ENCODE results near the gene CROCC. TPM values are rescaled to one million over a fixed set of nuclear protein-coding genes. Genes with fewer than 3 reads are reported as not detected.
"Not testable (repeated sequence)": the region's sequence is repeated elsewhere in the genome, so short reads cannot be mapped to it uniquely, and the experiment has no call there.

CROCC gene
- total and polyA plus RNA-seq, 4 donors, result 10.5 to 68.7 (median 26.4) TPM

DNA sequence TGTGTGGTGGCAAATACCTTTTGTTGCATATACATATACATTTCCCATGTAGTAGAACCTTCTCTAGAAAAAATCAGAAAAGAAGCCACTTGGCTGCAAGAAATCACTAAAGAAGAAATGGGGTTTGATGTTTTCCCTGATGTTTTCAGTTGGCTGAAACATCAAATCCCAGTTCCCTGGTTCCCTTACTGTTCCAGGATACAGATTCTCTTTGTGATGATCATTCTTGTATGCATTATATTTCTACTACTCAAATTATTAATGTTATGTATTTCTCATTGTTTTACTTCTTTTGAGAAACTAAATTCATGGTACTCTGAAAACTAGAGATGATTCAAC, 18.3 kb upstream of the CROCC start:
- H3K4me1 ChIP-seq (ENCODE audit: control insufficient read depth in 1 of 2, insufficient read depth in 2 of 2, low read length in 2 of 2), result no peaks in the 10 kb centered on the region
- peak overlapping the region in 1 of 2 donors; percentile 97 for H3K27ac ChIP-seq (ENCODE audit: low read depth in 1 of 2, low read length in 2 of 2)
- ATAC-seq (ENCODE audit: low FRiP score) (no peak), DNase-seq (no peak)
- no peaks in the 10 kb centered on the region for H3K9me3 ChIP-seq (ENCODE audit: control insufficient read depth, low read length)
- no peaks in the 10 kb centered on the region for H3K36me3 ChIP-seq (ENCODE audit: control insufficient read depth in 1 of 2, insufficient read depth in 2 of 2, low read length in 1 of 2)
- H3K4me3 ChIP-seq (ENCODE audit: low read length in 2 of 2), result peak overlapping the region; percentile 47 to 54
- intact Hi-C loops (cut with DNase I), result no loop called here
- H3K27me3 ChIP-seq (ENCODE audit: control insufficient read depth in 1 of 2, insufficient read depth in 2 of 2, low read length in 1 of 2), result no peaks in the 10 kb centered on the region

DNA sequence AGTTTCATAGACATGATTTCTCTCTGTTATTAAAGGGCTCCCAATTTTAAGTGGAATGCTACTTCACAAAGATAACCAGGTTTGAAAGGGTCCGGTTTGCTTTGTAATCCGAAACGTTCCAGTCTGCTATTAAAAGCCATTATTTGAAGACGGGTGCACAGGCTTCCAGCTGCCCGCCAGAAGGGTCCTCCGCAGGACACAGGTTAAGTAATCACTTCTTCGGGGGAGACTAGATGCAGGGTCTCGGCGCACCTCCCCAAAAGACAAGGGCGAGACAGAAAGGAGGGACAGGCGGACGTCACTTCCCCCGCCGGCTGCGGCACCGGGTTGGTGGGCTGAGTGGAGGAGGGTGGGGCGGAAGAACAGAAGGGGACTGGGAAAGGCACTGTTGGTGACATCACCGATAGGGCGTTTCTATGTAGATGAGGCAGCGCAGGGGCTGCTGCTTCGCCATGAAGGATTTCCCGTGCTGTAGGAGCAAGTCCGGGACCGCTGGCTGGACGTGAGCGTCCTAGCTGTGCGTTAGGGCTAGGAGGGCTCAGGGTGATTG, 17.1 kb upstream of the CROCC start:
- ATAC-seq (ENCODE audit: low FRiP score) (peak; percentile 100), DNase-seq (peak; percentile 98 to 99)
- no peaks in the 10 kb centered on the region for H3K9me3 ChIP-seq (ENCODE audit: control insufficient read depth, low read length)
- WGBS, 2 donors, result 0% methylated on average over 27 of the region's 27 CpGs
- H3K27me3 ChIP-seq (ENCODE audit: control insufficient read depth in 1 of 2, insufficient read depth in 2 of 2, low read length in 1 of 2), result no peaks in the 10 kb centered on the region
- H3K36me3 ChIP-seq (ENCODE audit: control insufficient read depth in 1 of 2, insufficient read depth in 2 of 2, low read length in 1 of 2), result no peaks in the 10 kb centered on the region
- peak overlapping the region; percentile 54 to 77 for H3K4me3 ChIP-seq (ENCODE audit: low read length in 2 of 2)
- H3K27ac ChIP-seq (ENCODE audit: low read depth in 1 of 2, low read length in 2 of 2), result peak overlapping the region; percentile 97 to 98
- intact Hi-C loops (cut with DNase I), result no loop called here
- no peaks in the 10 kb centered on the region for H3K4me1 ChIP-seq (ENCODE audit: control insufficient read depth in 1 of 2, insufficient read depth in 2 of 2, low read length in 2 of 2)

DNA sequence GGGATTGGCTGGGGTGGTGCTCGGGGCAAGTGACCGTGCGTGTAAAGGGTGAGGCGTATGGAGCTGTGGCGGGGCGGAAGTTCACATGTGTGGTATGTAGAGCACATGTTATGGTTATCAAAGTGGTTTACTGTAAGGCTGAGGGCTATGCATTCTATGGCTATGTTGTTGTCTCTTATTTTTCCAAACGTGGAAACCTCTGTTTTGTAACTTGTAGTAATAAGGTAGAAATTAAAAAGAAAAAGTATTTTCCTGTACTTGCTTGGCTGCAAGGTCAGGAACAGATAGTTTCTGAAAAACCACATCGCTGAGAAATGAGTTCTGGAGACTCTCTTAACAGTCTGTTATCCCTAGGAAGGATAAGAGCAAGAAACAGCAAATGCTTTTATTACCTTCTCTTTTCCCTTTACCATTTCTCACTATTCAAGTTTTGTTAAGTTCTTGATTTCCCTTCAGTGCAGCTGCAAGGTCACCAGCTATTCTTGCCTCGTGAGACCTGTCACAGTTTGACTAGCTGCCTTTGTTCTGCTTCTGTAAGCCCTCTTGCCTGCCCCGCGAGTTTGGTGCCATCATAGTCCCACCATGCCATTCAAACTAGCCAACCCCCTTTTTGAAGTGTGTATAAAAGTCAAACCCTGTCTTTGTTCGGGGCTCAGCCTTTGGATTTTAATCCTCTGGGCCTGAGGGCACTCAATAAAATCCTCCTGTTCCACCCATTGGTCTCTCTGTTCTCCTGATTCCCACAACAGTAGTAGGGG, 16.4 kb upstream of the CROCC start:
- H3K4me1 ChIP-seq (ENCODE audit: control insufficient read depth in 1 of 2, insufficient read depth in 2 of 2, low read length in 2 of 2), result no peaks in the 10 kb centered on the region
- peak overlapping the region; percentile 35 to 98 for H3K27ac ChIP-seq (ENCODE audit: low read depth in 1 of 2, low read length in 2 of 2)
- no peaks in the 10 kb centered on the region for H3K36me3 ChIP-seq (ENCODE audit: control insufficient read depth in 1 of 2, insufficient read depth in 2 of 2, low read length in 1 of 2)
- WGBS, 2 donors, result 3 to 7% methylated on average over 12 of the region's 12 CpGs
- DNase-seq (no peak), ATAC-seq (ENCODE audit: low FRiP score) (peak; percentile 89)
- intact Hi-C loops (cut with DNase I), result no loop called here
- H3K4me3 ChIP-seq (ENCODE audit: low read length in 2 of 2), result no peak overlapping the region
- H3K9me3 ChIP-seq (ENCODE audit: control insufficient read depth, low read length), result no peaks in the 10 kb centered on the region
- H3K27me3 ChIP-seq (ENCODE audit: control insufficient read depth in 1 of 2, insufficient read depth in 2 of 2, low read length in 1 of 2), result no peaks in the 10 kb centered on the region

DNA sequence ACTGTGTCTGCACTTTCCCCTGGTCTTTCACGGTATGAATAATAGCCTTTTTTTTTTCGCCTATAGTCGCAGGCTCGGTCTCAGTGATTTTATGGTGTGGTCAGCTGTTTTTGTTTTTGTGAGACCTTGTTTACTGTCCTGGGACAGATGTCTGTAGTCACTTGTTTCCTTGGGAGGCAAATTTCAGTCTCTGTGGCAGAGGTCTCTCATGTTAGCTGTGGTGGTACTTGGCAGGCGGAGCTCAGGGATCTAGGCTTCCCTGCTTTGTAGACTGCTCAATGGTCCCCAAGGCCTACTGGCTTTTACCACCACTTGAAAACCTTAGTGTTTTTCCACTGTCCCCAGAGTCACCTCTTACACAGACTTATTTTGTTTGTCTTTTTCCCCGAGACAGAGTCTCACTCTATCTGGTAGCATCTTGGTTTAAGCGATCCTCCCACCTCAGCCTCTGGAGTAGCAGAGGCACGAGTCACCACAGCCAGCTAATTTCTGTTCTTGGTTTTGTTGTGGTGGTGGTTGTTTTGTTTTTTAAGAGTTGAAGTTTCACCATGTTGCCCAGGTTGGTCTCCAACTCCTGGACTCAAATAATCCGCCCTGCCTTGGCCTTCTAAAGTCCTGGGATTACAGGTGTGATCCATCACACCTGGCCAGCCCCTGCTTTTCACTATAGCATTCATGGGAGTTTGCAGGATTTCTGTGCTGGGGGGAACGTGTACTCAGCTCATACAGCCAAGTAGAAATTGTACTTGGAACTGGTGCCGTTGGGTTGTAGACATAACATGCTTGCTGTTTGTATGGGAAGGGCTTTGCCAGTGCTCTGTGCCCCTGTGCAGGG, 15.6 kb upstream of the CROCC start:
- DNase-seq (no peak), ATAC-seq (ENCODE audit: low FRiP score) (no peak)
- no peaks in the 10 kb centered on the region for H3K4me1 ChIP-seq (ENCODE audit: control insufficient read depth in 1 of 2, insufficient read depth in 2 of 2, low read length in 2 of 2)
- intact Hi-C loops (cut with DNase I), result no loop called here
- H3K27ac ChIP-seq (ENCODE audit: low read depth in 1 of 2, low read length in 2 of 2), result peak overlapping the region in 1 of 2 donors; percentile 7
- H3K9me3 ChIP-seq (ENCODE audit: control insufficient read depth, low read length), result no peaks in the 10 kb centered on the region
- no peaks in the 10 kb centered on the region for H3K27me3 ChIP-seq (ENCODE audit: control insufficient read depth in 1 of 2, insufficient read depth in 2 of 2, low read length in 1 of 2)
- no peak overlapping the region for H3K4me3 ChIP-seq (ENCODE audit: low read length in 2 of 2)
- WGBS, 2 donors, result 75 to 83% methylated on average over 11 of the region's 11 CpGs
- H3K36me3 ChIP-seq (ENCODE audit: control insufficient read depth in 1 of 2, insufficient read depth in 2 of 2, low read length in 1 of 2), result no peaks in the 10 kb centered on the region

- 90 to 92% methylated on average over 4 of the region's 4 CpGs for WGBS, 2 donors
- no peaks in the 10 kb centered on the region for H3K9me3 ChIP-seq (ENCODE audit: control insufficient read depth, low read length)
- no peaks in the 10 kb centered on the region for H3K36me3 ChIP-seq (ENCODE audit: control insufficient read depth in 1 of 2, insufficient read depth in 2 of 2, low read length in 1 of 2)
- H3K4me3 ChIP-seq (ENCODE audit: low read length in 2 of 2), result no peak overlapping the region
- ATAC-seq (ENCODE audit: low FRiP score) (no peak), DNase-seq (no peak)
- intact Hi-C loops (cut with DNase I), result no loop called here
- H3K27me3 ChIP-seq (ENCODE audit: control insufficient read depth in 1 of 2, insufficient read depth in 2 of 2, low read length in 1 of 2), result no peaks in the 10 kb centered on the region
- no peak overlapping the region for H3K27ac ChIP-seq (ENCODE audit: low read depth in 1 of 2, low read length in 2 of 2)
- no peaks in the 10 kb centered on the region for H3K4me1 ChIP-seq (ENCODE audit: control insufficient read depth in 1 of 2, insufficient read depth in 2 of 2, low read length in 2 of 2)
These were observed 14.9 kb upstream of the CROCC start for GRCh38 chr1:16906873-16907272.

DNA sequence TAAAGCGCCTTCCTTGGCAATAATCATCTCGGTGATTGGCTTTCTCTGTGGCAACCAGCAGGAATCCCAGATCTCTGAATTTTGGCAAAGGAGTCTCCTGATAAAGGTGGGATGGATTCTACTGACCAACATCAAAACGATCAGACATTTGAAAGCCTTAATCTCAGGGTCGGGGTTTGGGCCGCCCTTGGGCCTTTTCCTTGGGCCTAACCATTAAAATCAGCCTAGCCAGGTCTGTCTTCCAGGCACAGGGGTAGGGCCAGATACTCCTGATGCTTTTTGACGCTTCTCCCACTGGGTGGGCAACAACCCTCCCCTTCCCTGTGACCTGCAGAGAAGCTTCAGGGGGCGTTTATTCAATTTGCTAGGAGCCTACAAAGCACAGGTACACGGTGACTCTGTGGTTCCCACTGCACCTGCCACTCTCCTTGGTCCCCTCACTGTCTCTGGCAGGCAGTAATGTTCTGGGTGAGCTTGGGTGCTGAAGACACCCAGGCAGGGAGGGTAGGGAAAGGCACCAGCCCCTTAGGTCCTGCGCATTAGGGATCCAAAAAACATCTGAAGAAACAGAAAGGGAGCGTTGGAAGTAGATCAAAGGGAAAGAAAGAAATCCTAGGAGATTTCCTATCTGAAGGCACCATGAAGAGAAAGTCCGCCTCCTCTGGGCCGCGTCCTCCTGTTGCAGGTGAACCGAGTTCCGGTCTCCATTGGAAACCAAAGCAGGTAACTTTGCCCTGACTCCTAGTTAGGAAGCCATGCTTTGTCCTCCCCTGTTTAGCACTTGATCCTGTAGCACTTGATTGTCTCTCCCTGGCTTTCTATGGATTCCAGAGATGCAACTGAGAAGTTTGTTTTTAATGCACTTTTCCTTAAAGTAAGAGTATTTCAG, 13.6 kb upstream of the CROCC start:
- H3K4me1 ChIP-seq (ENCODE audit: control insufficient read depth in 1 of 2, insufficient read depth in 2 of 2, low read length in 2 of 2), result no peaks in the 10 kb centered on the region
- H3K9me3 ChIP-seq (ENCODE audit: control insufficient read depth, low read length), result no peaks in the 10 kb centered on the region
- no peaks in the 10 kb centered on the region for H3K27me3 ChIP-seq (ENCODE audit: control insufficient read depth in 1 of 2, insufficient read depth in 2 of 2, low read length in 1 of 2)
- no peak overlapping the region for H3K4me3 ChIP-seq (ENCODE audit: low read length in 2 of 2)
- DNase-seq (no peak), ATAC-seq (ENCODE audit: low FRiP score) (no peak)
- intact Hi-C loops (cut with DNase I), result no loop called here
- H3K36me3 ChIP-seq (ENCODE audit: control insufficient read depth in 1 of 2, insufficient read depth in 2 of 2, low read length in 1 of 2), result no peaks in the 10 kb centered on the region
- 85 to 86% methylated on average over 15 of the region's 15 CpGs for WGBS, 2 donors
- H3K27ac ChIP-seq (ENCODE audit: low read depth in 1 of 2, low read length in 2 of 2), result no peak overlapping the region

- peak in 1 of 2 donors; percentile 55 for DNase-seq
These were observed 9.6 kb upstream of the CROCC start for GRCh38 chr1:16911851-16912721.

DNA sequence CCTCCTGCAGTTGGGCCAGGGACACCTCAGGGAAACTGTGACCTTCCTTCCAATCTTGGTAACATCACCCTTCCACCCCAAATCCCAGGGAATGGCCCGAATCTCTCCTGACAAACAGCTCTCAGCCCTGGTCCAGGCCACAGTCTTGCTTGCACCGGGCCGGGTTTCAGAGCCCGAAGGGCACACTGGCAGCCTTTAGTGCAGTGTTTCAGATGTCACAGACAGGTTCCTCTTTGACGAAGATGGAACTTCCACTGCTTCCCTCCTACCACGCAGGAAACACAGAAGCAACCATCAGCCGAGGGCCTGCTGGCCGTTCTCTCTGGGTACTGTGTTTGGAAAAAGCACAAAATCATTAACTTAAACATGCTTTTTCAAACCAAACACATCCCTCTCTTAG, 9.0 kb upstream of the CROCC start:
- H3K36me3 ChIP-seq (ENCODE audit: control insufficient read depth in 1 of 2, insufficient read depth in 2 of 2, low read length in 1 of 2); H3K4me3 ChIP-seq (ENCODE audit: low read length in 2 of 2); H3K9me3 ChIP-seq (ENCODE audit: control insufficient read depth, low read length); H3K27ac ChIP-seq (ENCODE audit: low read depth in 1 of 2, low read length in 2 of 2); H3K27me3 ChIP-seq (ENCODE audit: control insufficient read depth in 1 of 2, insufficient read depth in 2 of 2, low read length in 1 of 2); intact Hi-C loops (cut with DNase I); H3K4me1 ChIP-seq (ENCODE audit: control insufficient read depth in 1 of 2, insufficient read depth in 2 of 2, low read length in 2 of 2); ATAC-seq (ENCODE audit: low FRiP score): not testable (repeated sequence)
- peak in 1 of 2 donors; percentile 74 for DNase-seq
- WGBS, 2 donors, result 77 to 86% methylated on average over 8 of the region's 8 CpGs

More at GRCh38 chr1:16911851-16912721, 9.6 kb upstream of the CROCC start:
- WGBS, 2 donors, result 90 to 91% methylated on average over 8 of the region's 8 CpGs
- H3K9me3 ChIP-seq (ENCODE audit: control insufficient read depth, low read length); ATAC-seq (ENCODE audit: low FRiP score); H3K27me3 ChIP-seq (ENCODE audit: control insufficient read depth in 1 of 2, insufficient read depth in 2 of 2, low read length in 1 of 2); H3K27ac ChIP-seq (ENCODE audit: low read depth in 1 of 2, low read length in 2 of 2); intact Hi-C loops (cut with DNase I); H3K36me3 ChIP-seq (ENCODE audit: control insufficient read depth in 1 of 2, insufficient read depth in 2 of 2, low read length in 1 of 2); H3K4me3 ChIP-seq (ENCODE audit: low read length in 2 of 2); H3K4me1 ChIP-seq (ENCODE audit: control insufficient read depth in 1 of 2, insufficient read depth in 2 of 2, low read length in 2 of 2): not testable (repeated sequence)
